HG03039 (cell line): Measurements from ENCODE around the gene DLG1.

Experiments
- ATAC-seq: cut with Tn5 transposase; IDR thresholded peaks from one replicate; pipeline ENCODE4 v1.9.1; 2021; ENCODE audit warnings: mild to moderate bottlenecking, moderate library complexity; ENCODE audit not compliant: unreplicated experiment

The DLG1 gene

GRCh38 chr3:197122394-197122793, 176.0 kb downstream of the DLG1 start:
- no peak for ATAC-seq

- no peak for ATAC-seq
These were observed 181.3 kb downstream of the DLG1 start for GRCh38 chr3:197117114-197117513.

GRCh38 chr3:197114007-197114406, 184.4 kb downstream of the DLG1 start:
- no peak for ATAC-seq

- ATAC-seq: no peak
These were observed 186.7 kb downstream of the DLG1 start for GRCh38 chr3:197111685-197112084.

- no peak for ATAC-seq
These were observed 192.6 kb downstream of the DLG1 start for GRCh38 chr3:197105786-197106185.

- ATAC-seq: no peak
These were observed 193.7 kb downstream of the DLG1 start for GRCh38 chr3:197104738-197105137.

GRCh38 chr3:197103766-197104165, 194.6 kb downstream of the DLG1 start:
- ATAC-seq: no peak

- ATAC-seq: no peak
These were observed 204.5 kb downstream of the DLG1 start for GRCh38 chr3:197093871-197094270.

GRCh38 chr3:197088370-197088769, 210.0 kb downstream of the DLG1 start:
- no peak for ATAC-seq

GRCh38 chr3:197085137-197085536, 213.3 kb downstream of the DLG1 start:
- no peak for ATAC-seq

GRCh38 chr3:197083486-197083885, 214.9 kb downstream of the DLG1 start:
- ATAC-seq: no peak

- ATAC-seq: no peak
These were observed 215.5 kb downstream of the DLG1 start for GRCh38 chr3:197082871-197083270.

GRCh38 chr3:197080344-197080743, 218.1 kb downstream of the DLG1 start:
- no peak for ATAC-seq

GRCh38 chr3:197076415-197076814, 222.0 kb downstream of the DLG1 start:
- ATAC-seq: no peak

GRCh38 chr3:197068077-197068476, 230.3 kb downstream of the DLG1 start:
- ATAC-seq: no peak

- no peak for ATAC-seq
These were observed 233.6 kb downstream of the DLG1 start for GRCh38 chr3:197064771-197065170.

GRCh38 chr3:197062446-197062845, 236.0 kb downstream of the DLG1 start:
- no peak for ATAC-seq

- peak; percentile 15 for ATAC-seq
These were observed 246.8 kb downstream of the DLG1 start for GRCh38 chr3:197051637-197052036.

- no peak for ATAC-seq
These were observed 247.9 kb downstream of the DLG1 start for GRCh38 chr3:197050511-197050910.

GRCh38 chr3:197042539-197042938, 255.9 kb downstream of the DLG1 start:
- ATAC-seq: no peak

- ATAC-seq: no peak
These were observed 256.4 kb downstream of the DLG1 start for GRCh38 chr3:197041875-197042488.

- ATAC-seq: no peak
These were observed 257.8 kb downstream of the DLG1 start for GRCh38 chr3:197040658-197041057.
